Measurements from ENCODE around the gene IL18R1.
A peak's percentile ranks its signal among the peaks of the same experiment; 100 is the strongest.

Gene IL18R1

DNA sequence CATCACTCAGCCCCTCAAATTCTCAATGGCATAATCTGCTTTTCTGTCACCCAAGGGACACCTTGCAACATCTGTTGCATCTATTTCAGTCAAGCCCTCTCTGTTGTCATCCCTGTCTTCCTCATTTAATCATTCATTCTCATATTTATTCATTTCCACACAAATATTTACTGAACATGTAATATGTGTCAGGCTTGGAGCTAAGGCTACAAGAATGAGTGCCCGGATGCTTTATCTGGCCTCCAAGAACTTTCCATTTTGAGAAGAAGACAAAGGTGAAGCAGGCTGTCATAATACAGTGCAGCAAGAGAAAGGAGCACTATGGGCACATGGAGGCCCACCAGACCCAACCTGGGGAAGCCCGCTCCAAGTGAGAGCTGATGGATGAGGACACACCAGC, 83.0 kb downstream of the IL18R1 start:
- no peaks in the 10 kb centered on the region for H3F3A ChIP-seq (ENCODE audit: insufficient read depth)
- no peaks in the 10 kb centered on the region for H3K9me2 ChIP-seq (replicated peaks; ENCODE audit: insufficient read depth, low read length)
- H3K36me3 ChIP-seq (ENCODE audit: low read length), result no peaks in the 10 kb centered on the region
- no peaks in the 10 kb centered on the region for H3K79me2 ChIP-seq (ENCODE audit: insufficient read depth, low read length)
- H3K27me3 ChIP-seq (ENCODE audit: low read length), result no peaks in the 10 kb centered on the region
- no peak overlapping the region for H3K4me2 ChIP-seq (ENCODE audit: low read depth, low read length, poor library complexity, severe bottlenecking)
- no peak overlapping the region for H2AFZ ChIP-seq (ENCODE audit: low read depth, low read length, severe bottlenecking)
- H3K9me3 ChIP-seq (ENCODE audit: insufficient read depth, low read length), result no peaks in the 10 kb centered on the region
- H3K27ac ChIP-seq (ENCODE audit: low read depth, low read length), result no peak overlapping the region
- H4K20me1 ChIP-seq (ENCODE audit: low read depth, low read length), result no peaks in the 10 kb centered on the region
- H3K4me3 ChIP-seq (ENCODE audit: insufficient read depth, low read length, poor library complexity, severe bottlenecking), result no peak overlapping the region
- TF ChIP-seq, protein P1, sequence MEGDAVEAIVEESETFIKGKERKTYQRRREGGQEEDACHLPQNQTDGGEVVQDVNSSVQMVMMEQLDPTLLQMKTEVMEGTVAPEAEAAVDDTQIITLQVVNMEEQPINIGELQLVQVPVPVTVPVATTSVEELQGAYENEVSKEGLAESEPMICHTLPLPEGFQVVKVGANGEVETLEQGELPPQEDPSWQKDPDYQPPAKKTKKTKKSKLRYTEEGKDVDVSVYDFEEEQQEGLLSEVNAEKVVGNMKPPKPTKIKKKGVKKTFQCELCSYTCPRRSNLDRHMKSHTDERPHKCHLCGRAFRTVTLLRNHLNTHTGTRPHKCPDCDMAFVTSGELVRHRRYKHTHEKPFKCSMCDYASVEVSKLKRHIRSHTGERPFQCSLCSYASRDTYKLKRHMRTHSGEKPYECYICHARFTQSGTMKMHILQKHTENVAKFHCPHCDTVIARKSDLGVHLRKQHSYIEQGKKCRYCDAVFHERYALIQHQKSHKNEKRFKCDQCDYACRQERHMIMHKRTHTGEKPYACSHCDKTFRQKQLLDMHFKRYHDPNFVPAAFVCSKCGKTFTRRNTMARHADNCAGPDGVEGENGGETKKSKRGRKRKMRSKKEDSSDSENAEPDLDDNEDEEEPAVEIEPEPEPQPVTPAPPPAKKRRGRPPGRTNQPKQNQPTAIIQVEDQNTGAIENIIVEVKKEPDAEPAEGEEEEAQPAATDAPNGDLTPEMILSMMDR (IDR thresholded peaks at IDR 0.05; ENCODE audit: insufficient read depth, low read length, poor library complexity, severe bottlenecking), result no peak
- no peak for TF ChIP-seq EZH2phosphoT487 (conservative IDR thresholded peaks at IDR 0.05; ENCODE audit: low read length)
- no peak overlapping the region for H3K9ac ChIP-seq (ENCODE audit: low read length)

DNA sequence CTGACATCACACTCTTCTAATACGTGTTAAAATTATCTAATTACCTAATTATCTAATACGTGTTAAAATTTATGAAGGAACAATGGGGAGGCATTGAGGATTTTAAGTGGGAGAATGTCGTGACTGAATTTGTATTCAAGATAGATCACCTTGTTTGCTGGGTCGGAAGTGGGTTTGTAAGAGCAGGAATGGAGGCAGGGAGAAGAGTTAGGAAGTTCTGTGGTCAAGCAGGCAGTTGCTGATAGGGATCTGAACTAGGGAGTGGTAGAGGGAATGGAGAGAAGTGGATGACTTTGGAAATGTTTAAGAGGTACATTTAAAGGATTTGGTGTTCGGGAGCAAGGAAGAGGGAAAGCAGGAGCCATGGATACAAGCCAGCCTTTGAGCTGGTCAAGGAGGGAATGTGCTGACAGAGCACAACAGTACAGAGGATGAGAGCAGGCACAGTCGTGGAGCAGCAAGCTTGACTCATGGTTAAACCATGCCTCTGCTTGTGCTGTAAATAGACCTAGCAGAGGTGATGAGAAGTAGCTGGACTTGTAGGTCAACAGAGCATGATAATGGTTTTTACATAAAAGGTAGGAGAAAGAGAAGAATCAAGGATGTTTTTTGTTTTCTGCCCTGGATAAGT, 83.6 kb downstream of the IL18R1 start:
- no peak overlapping the region for H3K9ac ChIP-seq (ENCODE audit: low read length)
- H3K9me3 ChIP-seq (ENCODE audit: insufficient read depth, low read length), result no peaks in the 10 kb centered on the region
- TF ChIP-seq EZH2phosphoT487 (conservative IDR thresholded peaks at IDR 0.05; ENCODE audit: low read length), result no peak
- TF ChIP-seq, protein P1 (IDR thresholded peaks at IDR 0.05; ENCODE audit: insufficient read depth, low read length, poor library complexity, severe bottlenecking), result no peak
- no peaks in the 10 kb centered on the region for H4K20me1 ChIP-seq (ENCODE audit: low read depth, low read length)
- no peaks in the 10 kb centered on the region for H3K79me2 ChIP-seq (ENCODE audit: insufficient read depth, low read length)
- no peak overlapping the region for H3K4me2 ChIP-seq (ENCODE audit: low read depth, low read length, poor library complexity, severe bottlenecking)
- H3K36me3 ChIP-seq (ENCODE audit: low read length), result no peaks in the 10 kb centered on the region
- no peak overlapping the region for H3K4me3 ChIP-seq (ENCODE audit: insufficient read depth, low read length, poor library complexity, severe bottlenecking)
- H3K27me3 ChIP-seq (ENCODE audit: low read length), result no peaks in the 10 kb centered on the region
- H3F3A ChIP-seq (ENCODE audit: insufficient read depth), result no peaks in the 10 kb centered on the region
- H3K27ac ChIP-seq (ENCODE audit: low read depth, low read length), result no peak overlapping the region
- H3K9me2 ChIP-seq (replicated peaks; ENCODE audit: insufficient read depth, low read length), result no peaks in the 10 kb centered on the region
- H2AFZ ChIP-seq (ENCODE audit: low read depth, low read length, severe bottlenecking), result no peak overlapping the region

DNA sequence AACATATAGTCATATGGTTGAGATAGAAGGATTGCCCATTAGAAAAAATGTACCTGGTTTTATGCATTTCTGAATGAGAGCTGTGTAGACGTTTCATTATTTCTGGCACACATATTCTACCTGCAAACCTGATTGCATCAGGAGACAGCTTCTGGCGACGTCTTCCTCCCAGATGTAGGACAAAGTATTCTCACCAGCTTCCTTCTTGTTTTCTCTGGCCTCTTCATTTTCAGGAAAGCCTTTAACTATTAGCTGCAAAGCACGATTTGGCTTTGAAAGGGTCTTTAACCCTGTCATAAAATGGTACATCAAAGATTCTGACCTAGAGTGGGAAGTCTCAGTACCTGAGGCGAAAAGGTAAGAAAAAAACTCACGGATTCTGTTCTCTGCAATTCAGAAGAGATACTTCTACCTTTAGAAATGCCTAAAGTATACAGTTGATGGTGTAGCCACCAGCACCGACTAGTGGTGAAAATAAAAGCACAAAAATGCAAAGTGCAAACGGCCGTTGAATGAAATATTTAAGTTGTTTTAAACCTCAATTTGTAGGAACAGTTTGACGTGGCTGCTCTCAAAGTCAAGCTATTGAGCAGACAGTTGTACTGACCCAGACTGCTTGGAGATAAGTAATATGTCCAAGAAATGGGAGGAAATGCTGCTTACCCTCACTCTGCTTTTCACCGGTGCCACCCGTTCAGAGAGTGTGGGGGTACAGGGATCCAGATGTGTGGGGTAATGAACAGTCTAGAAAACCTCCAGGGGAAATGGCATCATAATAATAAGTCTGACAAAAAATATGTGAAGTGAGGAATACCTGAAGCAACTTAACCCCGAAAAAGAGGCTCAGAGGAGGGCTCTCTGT, 87.6 kb downstream of the IL18R1 start:
- Histone ChIP-seq H3K9ac (ENCODE audit: low read length) (no peak overlapping the region), H2AFZ (ENCODE audit: low read depth, low read length, severe bottlenecking) (peak overlapping the region; percentile 13)

More for the DNA sequence above, 87.6 kb downstream of the IL18R1 start:
- TF ChIP-seq, protein P1 (IDR thresholded peaks at IDR 0.05; ENCODE audit: insufficient read depth, low read length, poor library complexity, severe bottlenecking), result peak; percentile 53
- no peak for TF ChIP-seq EZH2phosphoT487 (conservative IDR thresholded peaks at IDR 0.05; ENCODE audit: low read length)
- no peak overlapping the region for H3K27ac ChIP-seq (ENCODE audit: low read depth, low read length)
- H3K4me2 ChIP-seq (ENCODE audit: low read depth, low read length, poor library complexity, severe bottlenecking), result no peak overlapping the region
- no peaks in the 10 kb centered on the region for H3K36me3 ChIP-seq (ENCODE audit: low read length)
- H3K27me3 ChIP-seq (ENCODE audit: low read length), result no peaks in the 10 kb centered on the region
- no peaks in the 10 kb centered on the region for H3K9me2 ChIP-seq (replicated peaks; ENCODE audit: insufficient read depth, low read length)
- no peaks in the 10 kb centered on the region for H3K79me2 ChIP-seq (ENCODE audit: insufficient read depth, low read length)
- no peak overlapping the region for H3K4me3 ChIP-seq (ENCODE audit: insufficient read depth, low read length, poor library complexity, severe bottlenecking)
- no peaks in the 10 kb centered on the region for H3F3A ChIP-seq (ENCODE audit: insufficient read depth)
- H4K20me1 ChIP-seq (ENCODE audit: low read depth, low read length), result no peaks in the 10 kb centered on the region
- no peaks in the 10 kb centered on the region for H3K9me3 ChIP-seq (ENCODE audit: insufficient read depth, low read length)
